GM19372 (cell line): ENCODE results near the gene ADK.
"Not testable (repeated sequence)": the region's sequence is repeated elsewhere in the genome, so short reads cannot be mapped to it uniquely, and the experiment has no call there.

ENCODE experiments used
- ATAC-seq: cut with Tn5 transposase; IDR thresholded peaks from one replicate; pipeline ENCODE4 v1.9.1; 2021; ENCODE audit warnings: mild to moderate bottlenecking, low read depth, moderate library complexity; ENCODE audit not compliant: unreplicated experiment

ADK gene

DNA sequence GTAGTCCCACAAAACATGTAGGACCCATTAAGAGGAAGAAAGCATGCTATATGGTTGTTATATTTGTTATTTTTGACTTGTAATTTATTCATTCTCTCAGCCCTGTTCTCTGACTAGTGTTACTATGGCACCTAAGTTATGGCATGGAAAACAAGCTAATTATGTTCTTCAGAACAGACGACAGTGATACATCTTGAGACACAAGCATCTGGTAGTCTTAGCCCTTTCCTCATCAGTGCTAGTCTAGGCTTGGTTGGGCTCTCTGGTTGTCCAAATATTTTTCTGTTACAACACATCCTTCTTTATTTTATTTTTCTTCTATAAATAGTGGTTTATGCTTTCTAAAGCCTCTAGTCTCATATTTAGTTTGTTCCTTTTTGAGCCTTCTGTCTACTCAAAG, 367.0 kb downstream of the ADK start:
- no peak for ATAC-seq

DNA sequence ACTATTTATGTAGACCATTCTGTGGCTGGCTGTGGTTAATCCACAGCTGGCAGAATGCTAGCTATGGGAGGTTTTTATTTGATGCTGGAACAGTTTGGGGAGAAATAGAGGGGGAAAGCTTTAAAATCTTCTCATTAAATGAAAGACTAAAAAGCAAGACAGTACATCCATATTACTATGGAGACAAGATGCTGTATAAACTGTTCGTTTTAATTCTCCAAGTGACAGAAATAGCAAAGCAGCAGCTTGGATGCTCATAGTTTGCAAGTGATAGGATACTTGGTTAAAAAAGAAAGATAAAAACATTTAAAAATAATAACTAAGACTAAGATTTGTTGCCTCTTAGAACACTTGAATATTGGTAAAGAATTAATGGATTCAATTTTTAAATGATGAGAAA, 370.5 kb downstream of the ADK start:
- no peak for ATAC-seq

GRCh38 chr10:74523199-74523598, 372.2 kb downstream of the ADK start:
- ATAC-seq, result no peak

DNA sequence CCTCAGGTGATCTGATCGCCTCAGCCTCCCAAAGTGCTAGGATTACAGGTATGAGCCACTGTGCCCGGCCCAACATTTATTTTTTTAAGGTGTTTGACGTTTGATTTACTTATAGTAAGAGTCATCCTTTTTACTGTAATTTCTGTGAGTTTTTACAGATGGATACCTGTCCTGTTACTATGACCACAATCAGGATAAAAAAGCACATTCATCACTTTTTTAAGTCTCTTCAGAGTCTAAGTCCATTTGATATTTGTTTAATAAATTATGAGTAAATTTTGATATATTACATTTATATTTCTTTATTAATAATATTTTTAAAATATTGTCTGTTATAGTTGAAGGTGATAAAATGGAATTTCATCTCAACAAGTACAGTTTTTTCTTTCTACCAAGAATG, 374.9 kb downstream of the ADK start:
- no peak for ATAC-seq

GRCh38 chr10:74527611-74528010, 376.6 kb downstream of the ADK start:
- not testable (repeated sequence) for ATAC-seq

DNA sequence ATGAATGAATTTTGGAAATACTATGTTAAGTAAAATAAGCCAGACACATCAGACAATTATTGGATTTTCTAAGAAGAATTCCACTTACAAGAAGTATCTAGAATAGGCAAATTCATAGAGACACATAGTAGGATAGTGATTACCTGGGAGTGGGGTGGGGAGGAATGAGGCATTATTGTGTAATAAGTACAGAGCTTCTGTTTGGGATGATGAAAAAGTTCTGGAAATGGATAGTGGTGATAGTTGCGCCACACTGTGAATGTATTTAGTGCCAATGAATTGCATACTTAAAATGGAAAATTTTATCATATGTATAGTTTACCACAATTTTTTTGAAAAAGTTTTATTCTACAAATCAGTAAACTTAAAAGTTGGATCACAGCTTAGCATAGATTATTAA, 378.2 kb downstream of the ADK start:
- ATAC-seq, result no peak

DNA sequence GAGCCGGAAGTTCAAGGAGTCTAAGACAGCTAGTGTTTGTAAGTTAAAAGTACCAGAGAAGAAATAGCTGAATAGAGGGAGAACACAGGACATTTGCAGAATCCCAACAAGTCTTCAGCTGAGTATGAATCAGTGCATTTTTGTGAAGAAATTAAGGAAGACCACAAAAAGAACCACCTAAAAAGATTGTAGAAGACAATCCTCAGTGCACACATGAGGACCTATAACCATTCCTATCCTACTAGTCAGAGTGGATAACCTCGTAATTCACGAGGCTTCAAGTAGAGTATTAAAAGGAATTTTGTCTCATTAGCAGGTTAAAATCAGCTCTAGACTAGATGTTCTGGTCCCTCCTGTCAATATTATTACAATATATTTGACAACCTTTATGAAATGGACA, 380.0 kb downstream of the ADK start:
- ATAC-seq, result no peak

DNA sequence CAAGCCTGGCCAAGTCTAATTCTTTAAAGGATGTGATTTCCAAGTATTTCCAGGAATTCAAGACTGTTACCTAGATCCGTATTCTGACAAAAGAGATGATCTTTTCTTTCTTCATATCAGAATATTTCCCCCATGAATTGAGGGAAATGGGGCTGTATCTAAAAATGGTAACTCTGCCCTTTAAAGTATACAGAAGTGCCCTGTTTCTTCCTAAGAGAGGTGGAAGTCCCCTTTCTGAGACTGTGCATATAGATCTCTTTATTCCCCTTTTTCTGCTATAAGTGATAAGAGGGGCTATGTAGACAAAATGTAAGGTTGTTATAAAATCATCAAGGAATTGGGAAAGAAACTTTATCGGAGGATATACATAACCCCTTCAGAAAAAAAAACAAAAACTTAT, 388.3 kb downstream of the ADK start:
- ATAC-seq, result no peak

DNA sequence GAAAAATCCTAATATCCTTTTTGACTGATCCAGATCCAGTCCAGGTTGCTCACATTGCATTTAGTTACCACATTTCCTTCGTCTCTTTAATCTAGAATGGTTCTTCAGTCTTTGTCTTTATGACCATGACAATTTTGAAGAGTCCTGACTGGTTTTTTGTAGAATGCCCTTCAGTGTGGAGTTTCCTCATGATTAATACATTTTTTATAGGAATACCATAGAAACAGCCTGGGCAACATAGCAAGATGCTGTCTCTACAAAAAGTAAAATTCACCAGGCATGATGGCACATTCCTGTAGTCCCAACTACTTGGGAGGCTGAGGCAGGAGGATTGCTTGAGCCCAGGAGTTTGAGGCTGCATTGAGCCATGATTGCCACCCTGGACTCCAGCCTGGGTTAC, 390.4 kb downstream of the ADK start:
- ATAC-seq, result no peak

DNA sequence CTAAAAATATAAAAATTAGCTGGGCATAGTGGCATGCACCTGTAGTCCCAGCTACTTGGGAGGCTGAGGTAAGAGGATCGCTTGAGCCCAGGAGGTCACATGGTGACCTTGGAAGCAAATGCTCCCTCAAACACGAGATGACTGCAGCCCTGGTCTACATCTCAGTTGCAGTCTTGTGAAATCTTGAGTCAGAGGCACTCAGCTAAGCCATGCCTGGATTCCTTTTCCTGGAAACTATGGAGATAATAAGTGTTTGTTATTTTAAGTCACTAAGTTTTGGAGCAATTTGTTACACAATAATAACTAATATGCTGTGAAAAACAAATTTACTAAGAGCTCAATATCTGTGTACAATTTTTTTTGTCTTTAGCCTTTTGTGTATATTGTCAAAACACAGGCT, 391.1 kb downstream of the ADK start:
- ATAC-seq, result no peak

GRCh38 chr10:74543276-74543675, 392.3 kb downstream of the ADK start:
- ATAC-seq, result no peak

DNA sequence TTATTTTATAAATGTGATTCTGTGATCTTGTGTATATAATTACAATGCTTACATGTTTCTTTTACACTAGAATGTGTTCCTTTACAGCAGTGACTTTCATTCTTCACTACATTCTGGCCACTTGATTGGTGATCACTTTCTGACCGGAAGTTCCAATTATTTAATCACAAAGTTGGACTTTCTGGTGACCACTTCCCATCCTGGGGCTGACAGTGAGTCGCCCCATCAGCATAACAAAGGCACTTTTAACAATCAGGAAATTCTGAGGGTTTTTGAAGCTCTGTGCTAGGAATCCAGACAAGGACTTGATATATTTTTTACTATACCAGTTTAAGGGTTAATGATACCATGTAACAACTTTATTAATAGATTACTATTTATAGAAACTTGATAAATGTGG, 393.1 kb downstream of the ADK start:
- no peak for ATAC-seq

- no peak for ATAC-seq
Measured at GRCh38 chr10:74548676-74549075, 397.7 kb downstream of the ADK start.

DNA sequence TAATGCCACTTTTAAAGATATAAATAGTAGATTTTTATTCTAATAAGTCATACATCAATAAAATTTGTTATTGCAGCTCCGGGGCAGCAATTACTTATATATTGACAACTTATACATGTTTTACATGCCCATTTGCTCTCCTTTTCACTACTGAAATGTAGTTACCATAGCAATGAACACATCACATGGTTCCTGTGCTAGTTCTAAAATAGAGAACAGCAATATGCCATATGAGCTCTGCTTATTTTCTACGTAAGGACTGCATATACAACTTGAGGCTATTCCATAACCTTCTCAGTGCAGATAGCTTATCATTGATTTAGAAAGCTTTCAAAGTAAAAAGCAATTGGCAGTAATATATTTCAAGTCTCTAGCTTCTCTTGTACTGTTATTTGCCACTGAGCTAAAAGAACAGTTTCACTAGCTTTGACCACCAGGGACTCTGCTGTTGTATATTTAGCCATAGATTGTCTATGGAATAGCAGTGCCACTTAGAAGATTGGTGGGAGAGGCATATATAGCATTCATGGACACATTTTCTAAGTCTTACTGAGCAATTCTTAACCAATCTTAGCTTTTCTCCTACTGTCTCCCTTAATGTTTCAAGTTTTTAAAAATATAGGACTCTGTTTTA, 405.2 kb downstream of the ADK start:
- no peak for ATAC-seq

DNA sequence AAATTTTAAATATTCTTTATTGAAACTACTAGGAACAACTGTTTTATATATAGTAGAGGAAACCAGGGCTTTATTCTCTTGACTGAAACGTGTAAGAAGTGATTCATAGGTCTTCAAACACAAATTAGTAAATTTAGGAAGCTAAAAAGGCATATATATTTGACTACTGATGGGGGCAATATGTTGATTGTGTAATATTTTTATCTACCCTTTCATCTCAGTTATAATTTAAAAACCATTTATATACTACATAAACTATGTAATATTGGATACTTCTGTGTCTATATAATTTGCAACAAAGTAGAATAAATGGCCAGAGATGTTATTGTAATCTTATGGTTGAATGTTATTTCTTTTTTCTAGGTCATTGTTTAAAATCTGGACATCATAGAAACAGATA, 406.1 kb downstream of the ADK start:
- ATAC-seq, result no peak

DNA sequence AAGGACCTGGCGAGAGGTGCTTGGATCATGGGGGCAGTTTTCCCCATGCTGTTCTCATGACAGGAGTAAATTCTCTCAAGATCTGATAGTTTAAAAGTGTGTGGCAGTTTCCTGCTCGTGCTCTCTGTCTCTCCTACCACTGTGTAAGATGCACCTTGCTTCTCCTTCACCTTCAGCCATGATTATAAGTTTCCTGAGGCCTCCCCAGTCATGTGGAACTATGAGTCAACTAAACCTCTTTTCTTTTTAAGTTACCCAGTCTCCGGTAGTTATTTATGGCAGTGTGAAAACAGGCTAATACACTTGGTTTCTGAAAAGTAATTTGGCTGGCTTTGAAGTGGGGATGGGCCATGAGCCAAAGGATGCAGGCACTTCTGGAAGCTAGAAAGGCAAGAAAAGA, 407.4 kb downstream of the ADK start:
- ATAC-seq, result no peak

GRCh38 chr10:74558897-74559296, 407.9 kb downstream of the ADK start:
- ATAC-seq, result no peak

DNA sequence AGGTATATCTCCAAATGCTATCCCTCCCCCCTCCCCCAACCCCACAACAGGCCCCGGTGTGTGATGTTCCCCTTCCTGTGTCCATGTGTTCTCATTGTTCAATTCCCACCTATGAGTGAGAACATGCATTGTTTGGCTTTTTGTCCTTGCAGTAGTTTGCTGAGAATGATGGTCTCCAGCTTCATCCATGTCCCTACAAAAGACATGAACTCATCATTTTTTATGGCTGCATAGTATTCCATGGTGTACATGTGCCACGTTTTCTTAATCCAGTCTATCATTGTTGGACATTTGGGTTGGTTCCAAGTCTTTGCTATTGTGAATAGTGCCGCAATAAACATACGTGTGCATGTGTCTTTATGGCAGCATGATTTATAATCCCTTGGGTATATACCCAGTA, 417.9 kb downstream of the ADK start:
- not testable (repeated sequence) for ATAC-seq

DNA sequence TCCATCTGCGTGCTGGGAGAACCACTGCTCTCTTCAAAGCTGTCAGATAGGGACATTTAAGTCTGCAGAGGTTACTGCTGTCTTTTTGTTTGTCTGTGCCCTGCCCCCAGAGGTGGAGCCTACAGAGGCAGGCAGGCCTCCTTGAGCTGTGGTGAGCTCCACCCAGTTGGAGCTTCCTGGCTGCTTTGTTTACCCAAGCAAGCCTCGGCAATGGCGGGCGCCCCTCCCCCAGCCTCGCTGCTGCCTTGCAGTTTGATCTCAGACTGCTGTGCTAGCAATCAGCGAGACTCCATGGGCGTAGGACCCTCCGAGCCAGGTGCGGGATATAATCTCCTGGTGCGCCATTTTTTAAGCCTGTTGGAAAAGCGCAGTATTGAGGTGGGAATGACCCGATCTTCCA, 422.5 kb downstream of the ADK start:
- ATAC-seq, result not testable (repeated sequence)

GRCh38 chr10:74575191-74575720, 424.2 kb downstream of the ADK start:
- ATAC-seq, result no peak

GRCh38 chr10:74575912-74576311, 424.9 kb downstream of the ADK start:
- no peak for ATAC-seq

- no peak for ATAC-seq
Measured at GRCh38 chr10:74576586-74576985, 425.6 kb downstream of the ADK start.

DNA sequence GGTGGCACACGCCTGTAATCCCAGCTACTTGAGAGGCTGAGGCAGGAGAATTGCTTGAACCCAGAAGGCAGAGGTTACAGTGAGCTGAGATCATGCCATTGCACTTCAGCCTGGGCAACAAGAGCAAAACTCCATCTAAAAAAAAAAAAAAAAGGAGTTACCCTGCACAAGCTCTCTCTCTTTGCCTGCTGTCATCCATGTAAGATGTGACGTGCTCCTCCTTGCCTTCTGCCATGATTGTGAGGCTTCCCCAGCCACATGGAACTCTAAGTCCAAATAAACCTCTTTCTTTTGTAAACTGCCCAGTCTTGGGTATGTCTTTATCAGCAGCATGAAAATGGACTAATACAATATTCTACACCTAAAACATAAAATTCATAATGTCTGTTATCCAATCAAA, 429.4 kb downstream of the ADK start:
- not testable (repeated sequence) for ATAC-seq
